NCI-H82 (cell line): ENCODE measurements around the gene CDR2L.
A peak's percentile ranks its signal among the peaks of the same experiment; 100 is the strongest.
"Not testable (repeated sequence)": the region's sequence is repeated elsewhere in the genome, so short reads cannot be mapped to it uniquely, and the experiment has no call there.

Experiments used
- DNase-seq: peaks from one replicate; lab custom pipeline; 2025; lab: John Stamatoyannopoulos, UW

Gene CDR2L

DNA sequence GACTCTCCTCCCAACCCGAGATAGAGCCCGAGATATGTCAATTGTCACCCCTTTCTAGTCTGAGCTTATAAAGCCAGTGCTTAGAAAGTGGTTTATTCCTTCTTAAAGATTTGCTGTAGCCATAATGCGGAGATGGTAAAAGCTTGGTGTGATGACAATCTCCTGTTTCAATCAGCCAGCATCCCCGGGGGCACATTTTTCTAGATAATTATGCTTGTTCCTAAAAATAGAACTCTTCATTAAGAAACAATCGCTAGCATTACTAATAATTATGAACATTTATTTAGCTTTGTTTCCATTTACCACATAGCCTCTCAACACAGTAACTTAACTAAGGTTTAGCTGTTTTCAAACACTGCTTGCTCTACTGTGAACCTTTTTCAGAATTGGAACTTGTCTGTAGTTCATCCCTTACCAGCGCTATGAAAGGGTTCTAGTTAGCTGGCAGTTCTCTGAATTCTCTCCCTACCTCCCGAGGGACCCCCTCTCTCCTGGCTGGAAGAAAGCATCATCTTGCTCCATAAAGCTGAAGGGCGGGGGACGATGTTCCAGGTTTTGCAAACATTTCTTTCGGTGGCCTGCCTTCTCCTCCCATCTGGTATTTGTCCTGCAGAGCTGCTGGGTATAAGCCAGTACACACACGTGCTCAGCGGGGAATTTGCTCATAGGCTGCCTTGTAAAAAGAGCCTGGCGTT is 24.1 kb downstream of the CDR2L start:
- peak; percentile 72 for DNase-seq

DNA sequence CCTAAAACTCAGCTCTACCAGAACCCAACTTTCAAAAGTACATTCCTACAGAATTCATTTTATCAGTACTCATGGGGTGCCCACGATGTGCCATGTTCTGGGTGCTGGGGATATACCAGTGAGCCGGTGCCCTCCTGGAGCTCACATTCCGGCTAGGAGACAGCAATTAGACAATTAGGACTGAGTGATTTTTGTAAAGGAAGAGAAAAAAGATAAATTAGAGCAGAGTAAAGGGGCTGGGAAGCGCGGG is 24.6 kb downstream of the CDR2L start:
- no peak for DNase-seq

DNA sequence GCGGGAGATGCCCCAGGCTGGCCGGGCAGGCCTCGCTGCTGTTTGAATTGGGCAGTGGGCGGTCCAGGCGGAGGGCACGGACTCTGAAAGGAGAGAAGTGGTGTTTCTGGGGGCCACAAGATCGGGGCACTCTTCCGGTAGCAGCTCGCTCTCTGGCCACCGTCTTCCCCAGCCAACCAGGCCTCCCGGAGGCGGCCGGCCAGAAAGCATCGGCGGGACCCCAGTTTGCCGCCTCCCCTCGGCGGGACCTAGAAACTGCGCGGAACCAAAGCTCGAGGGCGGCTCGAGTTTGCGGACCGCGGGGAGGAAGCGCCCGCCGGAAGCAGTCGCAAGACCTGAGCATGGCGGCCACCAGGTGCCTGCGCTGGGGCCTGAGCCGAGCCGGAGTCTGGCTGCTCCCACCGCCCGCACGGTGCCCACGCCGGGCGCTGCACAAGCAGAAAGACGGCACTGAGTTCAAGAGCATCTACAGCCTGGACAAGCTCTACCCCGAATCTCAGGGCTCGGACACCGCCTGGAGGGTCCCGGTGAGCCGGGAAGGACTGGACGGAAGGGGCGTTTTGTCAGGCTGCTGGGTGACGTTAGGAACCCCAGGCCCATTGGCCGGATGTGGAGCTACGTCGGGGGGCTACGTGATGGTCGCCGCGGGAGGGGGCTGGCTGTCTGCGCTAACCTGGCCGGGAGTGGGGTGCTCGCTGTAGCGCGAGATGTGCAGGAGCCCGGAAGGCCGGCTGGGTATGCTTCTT is 25.1 kb downstream of the CDR2L start, which contains the start of gene MRPL58:
MRPL58 (plus strand) TSS at position 325 of the 746 bp plus-strand sequence; CDS start at position 342, 17 bp downstream.
- DNase-seq, result peak; percentile 92

DNA sequence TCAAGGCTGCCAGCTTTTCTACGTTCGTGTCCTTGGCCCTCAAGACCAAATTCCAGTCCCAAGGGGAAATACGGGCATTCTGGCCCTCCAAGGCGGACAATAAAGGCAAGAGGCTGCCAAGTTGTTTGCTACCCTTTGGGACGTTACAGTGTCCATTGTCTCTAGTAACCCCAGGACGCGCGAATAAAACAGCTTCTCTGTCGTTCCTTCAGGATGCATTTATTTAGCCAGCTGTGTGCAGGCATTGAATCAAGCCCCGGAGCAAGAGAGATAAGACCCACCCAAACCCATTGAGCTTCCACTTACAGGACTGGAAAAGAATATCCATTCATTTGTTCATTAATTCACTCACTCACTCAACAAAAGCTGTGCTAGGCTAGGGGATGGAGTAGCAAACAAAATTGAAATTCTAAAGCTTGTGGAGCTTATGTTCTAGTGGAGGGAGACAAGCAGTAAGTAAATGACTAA is 25.7 kb downstream of the CDR2L start:
- no peak for DNase-seq

DNA sequence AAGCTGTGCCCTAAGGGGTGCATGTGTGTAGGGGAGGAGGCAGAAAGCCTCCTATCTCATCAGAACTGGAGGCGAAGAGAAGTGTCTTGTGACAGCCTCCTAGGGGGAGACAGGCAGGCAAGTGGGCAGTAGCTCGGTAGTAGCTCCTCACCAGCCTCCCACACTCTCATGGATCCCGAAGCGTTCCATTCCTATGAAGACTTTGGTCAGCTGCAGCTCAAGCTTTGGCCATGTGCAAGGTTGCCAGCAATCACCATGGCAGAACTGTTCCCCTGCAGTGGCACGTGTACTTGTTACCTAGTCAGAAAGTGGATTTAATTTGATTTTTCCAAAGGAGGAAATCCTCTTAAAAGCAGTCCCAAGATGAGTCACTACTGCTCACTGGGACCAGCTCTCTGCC is 31.7 kb downstream of the CDR2L start:
- DNase-seq, result peak; percentile 70

DNA sequence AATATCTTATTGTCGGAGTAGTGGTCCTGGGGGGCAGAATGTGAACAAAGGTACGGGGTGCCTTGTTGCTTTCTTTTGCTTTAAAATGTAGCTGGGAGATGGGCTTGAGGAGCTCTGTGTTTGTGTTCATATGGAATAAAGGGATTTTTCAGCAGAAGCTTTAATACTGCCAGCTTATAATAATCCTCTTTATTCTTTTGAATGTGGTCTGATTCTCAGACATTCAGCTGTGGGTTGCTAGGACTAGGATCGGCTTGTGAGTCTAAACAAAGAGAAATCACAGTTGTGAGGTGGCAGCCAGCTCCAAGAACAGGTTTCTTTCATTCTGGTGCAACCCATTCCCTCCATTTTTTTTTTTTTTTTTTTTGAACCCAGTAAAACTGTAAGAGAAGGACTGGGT is 32.3 kb downstream of the CDR2L start:
- DNase-seq, result peak; percentile 81

DNA sequence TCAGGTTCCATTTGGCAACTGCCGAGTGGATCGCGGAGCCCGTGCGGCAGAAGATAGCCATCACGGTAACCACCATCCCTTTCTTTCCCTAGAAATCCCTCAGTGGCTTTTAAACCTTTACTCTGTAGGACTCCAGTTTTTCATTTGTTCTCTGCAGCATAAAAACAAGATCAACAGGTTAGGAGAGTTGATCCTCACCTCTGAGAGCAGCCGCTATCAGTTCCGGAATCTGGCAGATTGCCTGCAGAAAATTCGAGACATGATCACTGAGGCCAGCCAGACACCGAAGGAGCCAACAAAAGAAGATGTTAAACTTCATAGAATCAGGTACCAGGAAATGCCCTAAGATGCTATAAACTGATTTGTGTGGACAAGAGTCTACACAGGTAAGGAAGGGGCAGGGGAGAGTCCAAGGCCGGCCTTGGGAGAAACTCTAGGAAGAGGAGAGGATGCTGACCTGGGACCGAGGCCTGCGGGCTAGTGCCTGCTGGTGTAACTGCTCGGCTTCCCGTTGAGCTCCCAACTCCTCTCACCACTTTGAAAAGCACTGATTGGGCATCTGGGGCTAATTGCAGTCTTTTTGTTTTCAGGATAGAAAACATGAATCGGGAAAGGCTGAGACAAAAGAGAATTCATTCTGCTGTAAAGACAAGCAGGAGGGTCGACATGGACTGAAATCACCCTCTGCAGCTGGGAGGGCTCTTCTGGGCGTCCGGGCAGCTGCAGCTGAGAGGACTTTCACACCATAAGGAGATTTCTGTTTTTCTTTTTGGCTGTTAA is 33.1 kb downstream of the CDR2L start:
- no peak for DNase-seq

DNA sequence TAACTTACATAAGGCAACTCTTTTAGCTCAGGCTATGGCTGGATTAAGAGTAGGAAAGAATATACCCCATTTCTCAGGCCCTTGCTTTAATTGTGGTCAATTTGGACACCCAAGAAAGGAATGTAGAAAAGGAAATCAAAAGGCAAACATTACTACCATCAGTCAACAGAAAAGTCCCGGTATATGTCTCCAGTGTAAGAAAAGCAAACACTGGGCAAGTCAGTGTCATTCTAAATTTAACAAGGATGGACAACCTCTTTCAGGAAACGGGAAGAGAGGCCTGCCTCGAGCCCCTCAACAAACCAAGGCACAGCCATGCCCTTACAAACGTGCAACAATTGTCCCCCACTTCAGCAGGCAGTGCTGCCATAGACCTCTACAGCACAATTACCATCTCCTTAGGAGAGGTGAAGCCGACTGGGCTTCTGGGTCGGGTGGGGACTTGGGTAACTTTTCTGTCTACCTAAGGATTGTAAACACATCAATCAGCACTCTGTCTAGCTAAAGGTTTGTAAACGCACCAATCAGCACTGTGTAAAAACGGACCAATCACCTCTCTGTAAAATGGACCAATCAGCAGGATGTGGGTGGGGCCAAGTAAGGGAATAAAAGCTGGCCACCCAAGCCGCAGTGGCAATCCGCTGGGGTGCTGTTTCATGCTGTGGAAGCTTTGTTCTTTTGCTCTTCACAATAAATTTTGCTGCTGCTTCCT is 37.4 kb downstream of the CDR2L start:
- DNase-seq, result no peak

DNA sequence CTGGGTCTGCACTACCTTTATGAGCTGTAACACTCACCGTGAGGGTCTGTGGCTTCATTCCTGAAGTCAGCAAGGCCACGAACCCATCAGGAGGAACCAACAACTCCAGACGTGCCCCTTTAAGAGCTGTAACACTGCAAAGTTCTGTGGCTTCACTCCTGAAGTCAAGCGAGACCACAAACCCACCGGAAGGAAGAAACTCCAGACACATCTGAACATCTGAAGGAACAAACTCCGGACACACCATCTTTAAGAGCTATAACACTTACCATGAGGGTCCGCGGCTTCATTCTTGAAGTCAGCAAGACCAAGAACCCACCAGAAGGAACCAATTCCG is 37.9 kb downstream of the CDR2L start:
- not testable (repeated sequence) for DNase-seq

DNA sequence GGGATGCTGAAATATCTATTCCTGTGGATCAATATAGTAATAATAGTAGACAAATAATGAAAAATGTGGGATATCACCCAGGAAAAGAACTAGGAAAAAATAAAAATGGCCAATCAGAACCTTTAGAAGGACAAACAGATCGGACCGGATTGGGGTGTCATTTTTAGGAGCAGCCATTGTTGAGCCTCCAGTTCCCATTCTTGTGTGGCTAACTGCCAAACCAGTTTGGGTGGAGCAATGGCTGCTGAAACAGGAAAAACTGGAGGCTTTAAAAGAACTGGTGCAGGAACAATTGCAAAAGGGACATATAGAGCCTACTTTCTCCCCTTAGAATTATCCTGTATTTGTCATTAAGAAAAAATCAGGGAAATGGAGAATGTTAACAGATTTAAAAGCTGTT is 39.2 kb downstream of the CDR2L start:
- DNase-seq, result not testable (repeated sequence)

DNA sequence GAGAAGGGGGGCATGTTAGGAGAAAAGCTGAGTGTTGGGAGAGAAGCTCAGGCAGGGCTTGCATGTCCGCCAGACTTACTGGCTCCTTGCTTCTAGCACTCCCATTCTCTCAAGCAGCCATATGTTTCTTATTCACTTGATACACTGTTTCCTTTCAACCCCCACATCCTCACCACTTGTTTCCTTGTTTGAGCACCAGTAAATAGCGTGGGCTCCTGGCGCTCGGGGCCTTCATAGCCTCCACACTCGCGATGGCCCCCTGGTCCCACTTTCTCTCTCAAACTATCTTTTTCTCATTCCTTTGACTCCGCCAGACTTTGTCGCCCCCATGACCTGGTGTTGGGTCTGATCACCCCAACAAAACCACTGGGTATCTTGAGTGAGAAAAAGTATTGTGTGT is 42.7 kb downstream of the CDR2L start:
- DNase-seq, result no peak

DNA sequence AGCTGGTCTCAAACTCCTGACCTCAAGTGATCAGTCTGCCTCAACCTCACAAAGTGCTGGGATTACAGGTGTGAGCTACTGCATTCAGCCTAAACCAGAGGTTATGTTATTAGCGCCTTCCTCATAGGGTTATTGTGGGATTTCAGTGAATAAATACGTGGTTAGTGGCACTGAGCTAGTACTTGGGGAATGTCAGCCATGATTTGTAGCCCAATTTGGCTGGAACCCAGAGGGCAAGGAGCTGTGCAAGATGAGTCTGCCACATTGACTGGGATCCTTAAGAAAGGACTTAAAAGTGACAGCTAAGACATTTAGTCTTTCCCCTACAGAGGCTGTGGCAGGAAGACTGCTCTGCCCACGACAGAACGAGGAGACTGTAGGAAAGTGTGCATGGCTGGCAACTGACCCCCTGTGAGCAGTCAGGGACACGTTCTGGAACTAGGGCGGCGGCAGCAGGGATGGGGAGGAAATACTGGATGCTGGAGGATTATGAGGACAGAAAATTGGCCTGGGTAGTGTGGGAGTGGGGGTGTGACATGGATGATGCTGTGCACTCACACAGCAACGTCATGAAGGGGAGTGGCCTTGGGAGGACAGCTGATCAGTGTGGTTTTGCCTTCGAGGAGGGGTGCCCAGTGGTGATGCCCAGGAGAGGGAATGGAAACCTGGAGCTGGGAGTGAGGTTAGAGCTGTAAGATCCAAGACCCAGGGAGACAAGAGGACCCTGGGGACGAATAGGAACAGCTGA is 44.7 kb downstream of the CDR2L start:
- DNase-seq, result peak; percentile 95

DNA sequence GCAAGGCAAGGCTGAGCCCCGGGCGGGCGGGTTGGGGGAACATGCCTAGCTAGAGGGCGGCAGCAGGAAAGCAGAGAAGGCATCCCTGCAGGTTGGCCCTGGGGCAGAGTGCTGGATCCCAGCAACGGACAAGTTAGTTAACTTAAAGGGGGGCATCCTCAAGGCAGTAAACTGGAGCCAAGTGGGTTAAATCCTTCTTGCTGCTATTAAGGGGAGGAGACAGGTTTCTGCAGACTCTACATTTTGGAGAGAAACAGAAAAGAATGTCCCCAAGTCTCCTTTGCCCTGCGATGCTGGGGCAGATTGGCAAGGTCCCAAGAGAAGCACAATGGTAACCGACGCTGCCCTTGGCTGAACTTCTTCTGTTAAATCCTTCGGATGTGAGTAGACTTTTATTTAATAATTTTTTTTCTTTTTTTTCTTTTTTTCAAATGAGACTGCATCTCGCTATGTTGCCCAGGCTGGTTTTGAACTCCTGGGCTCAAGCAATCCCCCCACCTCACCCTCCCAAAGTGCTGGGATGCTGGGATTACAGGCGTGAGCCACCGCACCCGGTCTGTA is 45.4 kb downstream of the CDR2L start:
- DNase-seq, result peak; percentile 57

DNA sequence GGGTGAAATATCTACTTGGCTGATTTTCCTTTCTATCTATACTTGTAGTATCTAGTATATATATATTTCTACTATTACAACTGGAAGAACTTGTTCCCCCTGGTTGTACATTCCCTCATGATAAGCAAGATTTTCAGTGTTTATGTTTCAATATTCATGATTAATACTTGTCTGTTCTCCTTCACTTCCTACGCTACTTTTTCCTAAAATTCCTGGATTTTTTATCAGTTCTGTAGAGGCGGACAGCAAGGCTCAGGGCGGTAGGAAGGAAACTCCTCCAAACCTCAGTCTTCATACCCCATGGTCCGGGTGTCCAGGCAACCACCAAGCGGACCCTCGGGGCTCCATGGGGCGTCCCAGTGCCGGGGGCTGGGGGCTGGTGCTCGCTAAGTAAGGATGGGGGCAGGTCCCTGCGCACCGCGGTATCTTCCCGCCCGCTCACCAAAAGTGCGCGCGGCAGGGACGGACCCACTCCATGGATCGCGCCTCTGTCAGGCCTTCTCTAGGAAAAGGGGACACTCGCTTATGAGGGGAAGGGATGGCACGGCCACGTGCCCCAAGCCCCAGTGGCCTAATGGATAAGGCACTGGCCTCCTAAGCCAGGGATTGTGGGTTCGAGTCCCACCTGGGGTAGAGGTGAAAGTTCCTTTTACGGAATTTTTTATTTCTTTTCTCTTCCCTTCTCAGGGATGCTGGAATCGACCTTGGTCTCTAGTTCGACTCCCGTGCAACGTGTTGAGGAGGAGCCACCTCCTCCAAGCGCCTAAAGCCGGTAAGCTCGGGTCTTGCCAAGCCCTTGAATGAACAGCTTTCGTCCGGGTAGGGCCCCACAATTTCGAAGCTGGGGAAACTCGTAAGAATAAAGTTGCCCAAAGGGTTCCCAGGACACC is 46.2 kb downstream of the CDR2L start:
- peak; percentile 98 for DNase-seq

DNA sequence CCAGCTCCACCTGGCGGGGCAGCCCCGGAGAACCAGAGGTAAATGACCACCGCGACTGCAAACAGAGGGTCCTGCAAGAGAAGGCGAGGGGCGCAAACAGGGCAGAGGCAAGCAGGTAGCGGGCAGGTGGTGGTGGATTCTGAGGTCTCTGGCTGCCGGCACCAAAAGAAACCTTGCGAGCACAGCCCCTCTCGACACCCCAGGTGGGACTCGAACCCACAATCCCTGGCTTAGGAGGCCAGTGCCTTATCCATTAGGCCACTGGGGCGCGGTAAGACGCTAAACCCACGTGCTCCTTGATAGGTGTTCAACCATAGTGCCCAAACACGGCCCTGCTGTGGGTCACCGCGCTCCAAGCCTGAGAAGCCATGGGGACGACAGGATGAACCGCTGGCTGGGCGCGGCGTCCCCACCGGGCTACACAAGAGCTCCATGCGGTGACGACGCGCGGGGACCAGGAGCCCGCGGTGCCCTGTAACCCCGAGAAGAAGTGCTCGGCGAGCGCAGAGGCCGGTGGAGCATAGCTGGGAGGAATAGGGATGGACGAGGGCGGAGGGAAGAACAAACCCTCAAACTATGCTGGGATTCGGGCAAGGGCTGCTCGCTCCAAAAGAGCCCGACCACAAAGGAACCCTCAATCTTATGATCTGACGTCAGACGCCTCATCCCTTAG is 46.9 kb downstream of the CDR2L start:
- peak; percentile 98 for DNase-seq

DNA sequence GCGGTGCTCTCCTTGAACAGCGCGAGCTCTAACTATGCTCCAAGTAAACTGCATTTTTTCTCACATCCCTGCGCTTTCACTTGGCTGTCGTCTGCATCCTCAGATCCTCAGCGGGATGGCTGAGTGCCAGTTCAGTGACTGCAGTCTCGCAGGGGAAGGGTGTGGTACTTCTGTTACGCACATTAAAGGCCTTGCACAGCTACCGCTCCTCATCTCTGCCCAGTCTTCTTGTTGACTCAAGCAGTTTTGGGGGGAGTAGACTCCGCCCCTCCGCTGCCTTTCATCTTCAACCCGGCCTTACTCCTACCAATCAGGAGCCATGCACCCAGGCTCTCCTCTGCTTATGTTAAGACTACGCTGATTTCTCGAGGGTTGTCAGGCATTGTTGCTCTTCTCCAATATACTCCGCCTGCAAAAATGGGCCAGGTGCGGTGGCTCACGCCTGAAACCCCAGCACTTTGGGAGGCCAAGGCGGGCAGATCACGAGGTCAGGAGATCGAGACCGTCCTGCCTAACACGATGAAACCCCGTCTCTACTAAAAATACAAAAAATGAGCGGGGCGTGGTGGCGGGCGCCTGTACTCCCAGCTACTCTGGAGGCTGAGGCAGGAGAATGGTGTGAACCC is 49.3 kb downstream of the CDR2L start:
- DNase-seq, result peak; percentile 31

DNA sequence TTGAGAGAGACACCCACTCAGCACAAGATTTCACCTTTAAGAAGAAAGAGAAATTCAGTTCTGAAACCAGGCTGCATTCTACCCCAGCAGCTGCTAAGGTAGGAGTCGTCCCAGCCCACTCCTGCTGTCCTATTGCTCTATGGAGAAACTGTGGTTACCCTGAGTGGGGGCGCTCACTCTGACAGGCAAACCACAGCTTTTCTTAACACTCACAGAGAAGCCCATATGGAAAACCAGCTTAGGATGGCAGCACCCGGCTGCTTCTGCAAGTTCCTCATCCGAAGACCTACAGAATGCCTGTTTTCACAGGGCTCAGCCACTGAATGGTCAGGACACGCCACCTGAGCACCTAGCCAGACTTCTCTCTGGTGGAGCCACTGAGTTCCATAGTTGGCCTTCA is 51.8 kb downstream of the CDR2L start:
- DNase-seq, result no peak

DNA sequence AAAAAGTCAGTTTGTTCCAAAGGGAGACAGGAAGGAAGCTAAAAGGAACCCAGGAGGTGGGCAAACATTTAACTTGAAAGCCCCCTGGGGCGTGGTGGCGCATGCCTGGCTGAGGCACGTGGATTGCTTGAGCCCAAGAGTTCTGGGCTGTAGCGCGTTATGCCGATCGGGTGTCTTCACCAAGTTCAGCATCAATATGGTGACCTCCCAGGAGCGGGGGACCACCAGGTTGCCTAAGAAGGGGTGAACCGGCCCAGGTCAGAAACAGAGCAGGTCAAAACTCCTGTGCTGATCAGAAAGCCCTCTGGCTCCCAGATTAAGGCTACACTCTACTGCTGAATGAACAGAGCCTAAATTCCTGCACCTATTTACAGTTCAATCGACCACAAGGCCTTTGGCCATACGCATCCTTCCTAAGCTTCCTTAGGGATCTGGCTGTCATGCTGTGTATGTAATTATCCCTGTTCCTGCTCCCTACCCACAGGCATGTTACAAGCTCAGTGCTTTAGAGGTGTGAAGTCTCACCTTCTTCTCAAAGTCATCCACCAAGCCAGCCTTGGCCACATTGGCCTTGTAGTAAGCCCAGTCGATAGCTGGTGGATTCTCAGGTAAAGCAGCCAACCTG is 54.3 kb downstream of the CDR2L start:
- DNase-seq, result no peak

DNA sequence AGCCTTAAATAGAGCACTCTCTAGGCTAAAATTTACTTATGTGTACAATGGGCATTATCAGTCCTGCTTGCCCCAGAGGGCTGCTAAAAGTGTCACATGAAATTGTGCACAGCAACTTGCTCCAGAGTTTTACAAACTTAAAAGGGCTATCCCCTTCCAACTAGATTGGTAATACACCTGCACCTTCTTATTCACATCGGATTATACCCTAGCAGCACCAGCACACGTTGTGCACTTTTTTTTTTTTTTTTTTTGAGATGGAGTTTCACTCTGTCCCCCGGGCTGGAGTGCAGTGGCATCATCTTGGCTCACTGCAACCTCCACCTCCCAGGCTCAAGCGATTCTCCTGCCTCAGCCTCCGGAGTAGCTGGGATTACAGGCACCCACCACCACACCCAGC is 56.4 kb downstream of the CDR2L start:
- DNase-seq, result not testable (repeated sequence)
